Measurements from ENCODE around the gene GTF3C4. TPM values are rescaled to one million over a fixed set of nuclear protein-coding genes. Genes with fewer than 3 reads are reported as not detected.

Gene GTF3C4
- total and polyA plus RNA-seq, 10 donors: 1.8 to 11.7 (median 10.5) TPM

DNA sequence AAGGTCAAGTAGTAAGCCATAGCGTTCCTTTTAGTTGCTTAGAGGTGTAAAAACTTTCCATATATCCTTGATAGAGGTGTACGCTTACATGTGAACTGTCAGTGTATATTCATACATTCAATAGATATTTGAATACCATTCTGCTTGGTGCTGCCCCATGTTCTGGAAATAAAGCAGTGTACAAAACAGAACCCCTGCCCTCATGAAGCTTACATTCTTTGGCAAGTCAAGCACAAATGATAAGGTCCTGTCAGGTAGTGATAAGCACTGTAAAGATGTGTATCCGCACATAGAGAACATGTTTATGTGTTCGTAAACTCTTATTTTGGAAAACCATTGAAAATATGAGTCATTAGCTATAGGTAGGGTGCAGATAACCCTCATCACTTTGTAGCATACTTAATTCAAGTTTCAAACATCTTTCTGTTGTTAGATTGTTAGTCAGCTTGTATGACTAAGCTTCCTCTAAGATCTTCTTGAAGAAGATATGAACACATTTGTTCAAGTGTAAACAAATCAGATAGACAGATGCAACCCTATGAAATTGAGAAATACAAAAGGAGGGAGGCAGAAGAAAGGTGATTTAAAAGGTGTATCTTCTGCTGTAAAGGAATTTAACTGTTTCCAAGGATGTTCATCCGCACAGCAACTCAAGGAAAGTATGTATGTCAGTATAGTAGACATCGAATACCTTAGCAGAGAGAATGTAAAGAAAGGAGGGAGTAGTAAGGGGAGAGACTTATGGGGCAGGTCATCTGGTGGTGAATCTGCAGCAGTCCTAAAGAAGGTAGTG, 1.6 kb downstream of the GTF3C4 start:
- Histone ChIP-seq H3K4me3 (peak overlapping the region in 7 of 8 donors; percentile 95 to 100 (median 99)), H3K9me3 (no peaks in the 10 kb centered on the region), H3K4me1 (peaks cover 16 to 74% (median 46%) of the 10 kb centered on the region in 6 donors), H3K36me3 (no peaks in the 10 kb centered on the region), H3K27me3 (replicated peaks in 1 of 7) (no peaks in the 10 kb centered on the region), H3K27ac (no peak overlapping the region)
- intact Hi-C loops (cut with DNase I; ENCODE audit: low total_unique reads): no loop called here
- 88 to 91% (median 88%) methylated on average over 6 of the region's 6 CpGs for WGBS, 5 donors
- DNase-seq: no peak
- TF ChIP-seq POLR2AphosphoS5 (IDR thresholded peaks at IDR 0.05): no peak
- TF ChIP-seq POLR2A (IDR thresholded peaks at IDR 0.05): no peak
- TF ChIP-seq CTCF (IDR thresholded peaks at IDR 0.05 in 8 of 11, conservative IDR thresholded peaks at IDR 0.05 in 3 of 11): no peak

GRCh38 chr9:132672413-132672690, 2.1 kb downstream of the GTF3C4 start:
- TF ChIP-seq POLR2A (IDR thresholded peaks at IDR 0.05): no peak
- no peak for TF ChIP-seq CTCF (IDR thresholded peaks at IDR 0.05 in 8 of 11, conservative IDR thresholded peaks at IDR 0.05 in 3 of 11)
- no peak for TF ChIP-seq POLR2AphosphoS5 (IDR thresholded peaks at IDR 0.05)

GRCh38 chr9:132673355-132673754, 3.1 kb downstream of the GTF3C4 start:
- Histone ChIP-seq H3K4me3 (no peak overlapping the region), H3K36me3 (peaks cover 0 to 7% (median 6%) of the 10 kb centered on the region in 6 donors), H3K27ac (no peak overlapping the region), H3K9me3 (no peaks in the 10 kb centered on the region), H3K27me3 (replicated peaks in 1 of 7) (no peaks in the 10 kb centered on the region), H3K4me1 (peaks cover 16 to 64% (median 43%) of the 10 kb centered on the region in 6 donors)
- TF ChIP-seq POLR2AphosphoS5 (IDR thresholded peaks at IDR 0.05) (no peak), POLR2A (IDR thresholded peaks at IDR 0.05) (no peak), CTCF (IDR thresholded peaks at IDR 0.05 in 8 of 11, conservative IDR thresholded peaks at IDR 0.05 in 3 of 11) (no peak)
- WGBS, 5 donors: 45 to 48% (median 47%) methylated on average over 6 of the region's 6 CpGs
- intact Hi-C loops (cut with DNase I; ENCODE audit: low total_unique reads): no loop called here
- no peak for DNase-seq

More at GRCh38 chr9:132672413-132672690, 2.1 kb downstream of the GTF3C4 start:
- Histone ChIP-seq H3K9me3 (no peaks in the 10 kb centered on the region), H3K36me3 (no peaks in the 10 kb centered on the region), H3K4me1 (peaks cover 16 to 74% (median 46%) of the 10 kb centered on the region in 6 donors), H3K27me3 (replicated peaks in 1 of 7) (no peaks in the 10 kb centered on the region), H3K4me3 (peak overlapping the region in 1 of 8 donors; percentile 100), H3K27ac (no peak overlapping the region)
- intact Hi-C loops (cut with DNase I; ENCODE audit: low total_unique reads): no loop called here
- no peak for DNase-seq
- 33 to 46% (median 35%) methylated on average over 5 of the region's 5 CpGs for WGBS, 5 donors

DNA sequence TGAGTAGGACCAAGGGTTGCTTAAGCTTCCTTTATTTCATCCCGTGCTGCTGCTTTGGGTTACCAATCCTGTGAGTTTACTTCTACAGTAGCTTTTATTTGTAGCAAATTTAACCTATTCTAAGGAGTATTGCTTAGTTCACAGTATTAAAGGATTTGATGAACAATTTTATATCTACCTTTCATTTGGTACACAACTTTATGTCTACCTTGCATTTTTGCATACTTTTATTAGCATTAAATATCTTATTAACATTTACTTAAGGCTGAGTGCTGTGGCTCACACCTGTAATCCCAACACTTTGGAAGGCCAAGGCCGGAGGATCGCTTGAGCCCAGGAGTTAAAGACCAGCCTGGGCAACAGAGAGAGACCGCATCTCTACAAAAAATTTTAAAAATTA, 4.2 kb downstream of the GTF3C4 start:
- no peaks in the 10 kb centered on the region for H3K9me3 ChIP-seq
- H3K27ac ChIP-seq: no peak overlapping the region
- intact Hi-C loops (cut with DNase I; ENCODE audit: low total_unique reads): no loop called here
- 82 to 92% (median 87%) methylated on average over 4 of the region's 4 CpGs for WGBS, 5 donors
- H3K27me3 ChIP-seq (replicated peaks in 1 of 7): no peaks in the 10 kb centered on the region
- peaks cover 0 to 19% (median 17%) of the 10 kb centered on the region in 6 donors for H3K36me3 ChIP-seq
- no peak for DNase-seq
- H3K4me1 ChIP-seq: peaks cover 16 to 57% (median 33%) of the 10 kb centered on the region in 6 donors
- TF ChIP-seq CTCF (IDR thresholded peaks at IDR 0.05 in 8 of 11, conservative IDR thresholded peaks at IDR 0.05 in 3 of 11): no peak
- no peak for TF ChIP-seq POLR2AphosphoS5 (IDR thresholded peaks at IDR 0.05)
- no peak for TF ChIP-seq POLR2A (IDR thresholded peaks at IDR 0.05)
- H3K4me3 ChIP-seq: no peak overlapping the region

Measured in spleen (tissue), 11 donors.